Fibroblast of lung (primary cell): ENCODE measurements around the gene SPTBN1. TPM values are rescaled to one million over a fixed set of nuclear protein-coding genes. Genes with fewer than 3 reads are reported as not detected.

Experiments used
- DNase-seq, 2 donors: peaks; one replicate each; pipeline versions ENCODE4 v3.0.0 to v3.0.0-alpha.2; 2010; ENCODE audit warnings: low read depth in 2 of 2
- H2AFZ ChIP-seq: 2 replicates; pipeline ENCODE4 v1.5.1; 2012; ENCODE audit warnings: low read length, control low read depth, inconsistent platforms
- H3K27ac ChIP-seq: 2 replicates; pipeline ENCODE4 v1.5.1; 2011; ENCODE audit warnings: low read length, control low read depth; ENCODE audit not compliant: insufficient read depth
- H3K27me3 ChIP-seq: 2 replicates; pipeline ENCODE4 v1.5.1; 2011; ENCODE audit warnings: mild to moderate bottlenecking, low read length; ENCODE audit not compliant: control insufficient read depth, insufficient read depth
- H3K36me3 ChIP-seq: 2 replicates; pipeline ENCODE4 v1.5.1; 2011; ENCODE audit warnings: low read length; ENCODE audit not compliant: control insufficient read depth, insufficient read depth
- H3K4me1 ChIP-seq: 2 replicates; pipeline ENCODE4 v1.5.1; 2011; ENCODE audit warnings: low read length; ENCODE audit not compliant: control insufficient read depth, insufficient read depth; ENCODE audit errors: extremely low read depth
- H3K4me2 ChIP-seq: 2 replicates; pipeline ENCODE4 v1.5.1; 2011; ENCODE audit warnings: low read length, control low read depth; ENCODE audit not compliant: insufficient read depth; ENCODE audit errors: extremely low read depth
- H3K4me3 ChIP-seq, 4 experiments: fragments of 200-600 bp in 1 of 4; sonication (generic) in 1 of 4; replicated peaks in 1 of 4; 2 replicates each; pipeline ENCODE4 v1.5.1; 2011 to 2016; ENCODE audit warnings: low read length in 4 of 4, low read depth in 3 of 4, mild to moderate bottlenecking in 3 of 4, control low read depth in 2 of 4, inconsistent platforms in 1 of 4, mixed read lengths in 1 of 4; ENCODE audit not compliant: insufficient read depth in 1 of 4; ENCODE audit errors: control extremely low read depth in 1 of 4
- H3K79me2 ChIP-seq: 2 replicates; pipeline ENCODE4 v1.5.1; 2012; ENCODE audit warnings: mild to moderate bottlenecking, low read length, inconsistent platforms; ENCODE audit not compliant: control insufficient read depth, insufficient read depth
- H3K9ac ChIP-seq: 2 replicates; pipeline ENCODE4 v1.5.1; 2011; ENCODE audit warnings: mild to moderate bottlenecking, low read length, control low read depth; ENCODE audit not compliant: insufficient read depth
- H3K9me3 ChIP-seq: 2 replicates; pipeline ENCODE4 v1.5.1; 2012; ENCODE audit warnings: low read depth, low read length; ENCODE audit not compliant: control insufficient read depth, insufficient read depth
- H4K20me1 ChIP-seq: 2 replicates; pipeline ENCODE4 v1.5.1; 2011; ENCODE audit warnings: low read length; ENCODE audit not compliant: control insufficient read depth, insufficient read depth; ENCODE audit errors: extremely low read depth
- CTCF ChIP-seq, 2 donors: IDR thresholded peaks in 1 of 2; conservative IDR thresholded peaks in 1 of 2; 1 replicate in 1 of 2; 2 replicates in 1 of 2; pipeline ENCODE4 v1.5.1; 2011 to 2012; ENCODE audit warnings: low read length in 2 of 2, control low read depth in 1 of 2, inconsistent platforms in 1 of 2, low read depth in 1 of 2, mild to moderate bottlenecking in 1 of 2
- EZH2 ChIP-seq: IDR thresholded peaks from 2 replicates; pipeline ENCODE4 v1.5.1; 2012; ENCODE audit warnings: low read length, control low read depth, mild to moderate bottlenecking; ENCODE audit errors: missing control alignments
- polyA plus RNA-seq, 2 donors: library from polyadenylated mRNA; depleted of rRNA in 1 of 2; stranded (reverse) in 1 of 2; unstranded in 1 of 2; fragments of >200 nt; gene quantifications; 2 replicates each; pipeline ENCODE4 v1.2.1, GENCODE V29; 2011 to 2012; ENCODE audit warnings: missing spikeins in 1 of 2
- total RNA-seq: library from RNA; depleted of rRNA; stranded (reverse); fragments of >200 nt; gene quantifications from 2 replicates; pipeline ENCODE4 v1.2.1, GENCODE V29; 2014

The SPTBN1 gene
- total and polyA plus RNA-seq, 2 donors (not counting 1 experiment from before 2014, with no cell fraction given), result 123 to 325 TPM

- no peaks in the 10 kb centered on the region for H3K9me3 ChIP-seq
- no peak overlapping the region for H3K4me2 ChIP-seq
- H3K27ac ChIP-seq, result no peak overlapping the region
- H3K79me2 ChIP-seq, result no peaks in the 10 kb centered on the region
- no peaks in the 10 kb centered on the region for H3K36me3 ChIP-seq
- H3K9ac ChIP-seq, result no peak overlapping the region
- H2AFZ ChIP-seq, result no peak overlapping the region
- H3K27me3 ChIP-seq, result no peaks in the 10 kb centered on the region
- no peaks in the 10 kb centered on the region for H4K20me1 ChIP-seq
- no peak for TF ChIP-seq EZH2
- TF ChIP-seq CTCF (conservative IDR thresholded peaks at IDR 0.05 in 1 of 2, IDR thresholded peaks at IDR 0.05 in 1 of 2; ENCODE audit: low read depth in 1 of 2, low read length in 2 of 2), result no peak
- H3K4me3 ChIP-seq, result no peak overlapping the region
- no peaks in the 10 kb centered on the region for H3K4me1 ChIP-seq
- DNase-seq, result no peak
Measured at GRCh38 chr2:54435325-54436226, 20.6 kb upstream of the SPTBN1 start.

- Histone ChIP-seq H3K79me2 (no peaks in the 10 kb centered on the region), H3K36me3 (no peaks in the 10 kb centered on the region), H3K9ac (no peak overlapping the region), H3K27ac (no peak overlapping the region), H3K27me3 (no peaks in the 10 kb centered on the region), H3K9me3 (no peaks in the 10 kb centered on the region), H3K4me3 (no peak overlapping the region), H4K20me1 (no peaks in the 10 kb centered on the region), H3K4me1 (no peaks in the 10 kb centered on the region), H3K4me2 (no peak overlapping the region), H2AFZ (no peak overlapping the region)
- DNase-seq, result no peak
- TF ChIP-seq CTCF (conservative IDR thresholded peaks at IDR 0.05 in 1 of 2, IDR thresholded peaks at IDR 0.05 in 1 of 2; ENCODE audit: low read depth in 1 of 2, low read length in 2 of 2), result no peak
- TF ChIP-seq EZH2, result no peak
Measured at GRCh38 chr2:54437588-54437987, 18.5 kb upstream of the SPTBN1 start.

GRCh38 chr2:54438271-54438670, 17.9 kb upstream of the SPTBN1 start:
- Histone ChIP-seq H3K9ac (no peak overlapping the region), H3K4me3 (no peak overlapping the region), H3K4me1 (no peaks in the 10 kb centered on the region), H4K20me1 (no peaks in the 10 kb centered on the region), H3K79me2 (no peaks in the 10 kb centered on the region), H3K4me2 (no peak overlapping the region), H2AFZ (no peak overlapping the region), H3K27me3 (no peaks in the 10 kb centered on the region), H3K27ac (no peak overlapping the region), H3K9me3 (no peaks in the 10 kb centered on the region), H3K36me3 (no peaks in the 10 kb centered on the region)
- DNase-seq, result peak in 1 of 2 donors; percentile 34
- TF ChIP-seq EZH2 (no peak), CTCF (conservative IDR thresholded peaks at IDR 0.05 in 1 of 2, IDR thresholded peaks at IDR 0.05 in 1 of 2; ENCODE audit: low read depth in 1 of 2, low read length in 2 of 2) (no peak)
